Stimulated activated CD4-positive, alpha-beta T cell treated with anti-CD3 and anti-CD28 coated beads, Interleukin-15, amount 100 ng/mL, for 48 hours (primary cell): Measurements from ENCODE around the gene TPMT.
"Not testable (repeated sequence)": the region's sequence is repeated elsewhere in the genome, so short reads cannot be mapped to it uniquely, and the experiment has no call there.

Source experiments
- DNase-seq, 2 donors: peaks; one replicate each; pipeline ENCODE4 v3.0.0-alpha.2; 2020; ENCODE audit warnings: low read depth in 2 of 2

The TPMT gene

GRCh38 chr6:18155864-18156421 is 1.1 kb upstream of the TPMT start:
- DNase-seq, result peak; percentile 11 to 17

DNA sequence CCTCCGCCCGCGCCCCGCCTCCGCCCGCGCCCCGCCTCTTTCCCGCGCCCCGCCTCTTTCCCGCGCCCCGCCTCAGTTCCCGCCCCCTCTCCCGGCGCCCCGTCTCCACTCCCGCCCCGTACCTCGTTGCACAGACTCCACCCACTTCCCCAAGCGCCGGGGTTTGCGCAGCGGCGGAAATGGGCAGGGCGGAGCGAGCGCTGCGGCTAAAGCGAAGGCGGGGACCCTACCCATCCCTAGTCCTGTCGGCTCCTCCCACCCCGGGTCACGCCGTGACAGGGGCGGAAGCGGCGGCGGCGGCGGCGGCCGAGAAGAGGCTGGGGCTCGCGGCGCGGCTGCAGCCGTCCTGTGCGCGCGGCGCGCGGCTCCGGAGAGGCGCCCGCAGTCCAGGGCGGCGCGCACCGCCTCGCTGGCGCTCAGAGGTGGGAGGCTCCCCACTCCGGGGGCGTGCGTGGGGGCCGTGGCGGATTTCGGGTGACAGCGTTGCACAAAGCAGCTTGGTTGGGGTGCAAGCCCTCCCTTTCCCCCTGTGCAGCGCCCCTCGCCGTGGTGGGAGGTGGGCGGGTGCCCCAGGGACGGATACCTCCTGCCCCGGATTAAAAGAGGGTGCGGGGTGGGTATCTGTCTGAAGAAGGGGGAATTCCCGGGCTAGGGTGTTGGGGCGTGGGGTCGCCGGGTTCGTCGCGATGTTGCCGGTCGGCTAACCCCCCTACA is 430 bp upstream of the TPMT start, which contains the start of gene KDM1B:
TSS of gene KDM1B (plus strand) at position 273 of the 714 bp plus-strand sequence. CDS start 4,474 bp downstream, outside the sequence.
- DNase-seq, result peak; percentile 97 to 98

DNA sequence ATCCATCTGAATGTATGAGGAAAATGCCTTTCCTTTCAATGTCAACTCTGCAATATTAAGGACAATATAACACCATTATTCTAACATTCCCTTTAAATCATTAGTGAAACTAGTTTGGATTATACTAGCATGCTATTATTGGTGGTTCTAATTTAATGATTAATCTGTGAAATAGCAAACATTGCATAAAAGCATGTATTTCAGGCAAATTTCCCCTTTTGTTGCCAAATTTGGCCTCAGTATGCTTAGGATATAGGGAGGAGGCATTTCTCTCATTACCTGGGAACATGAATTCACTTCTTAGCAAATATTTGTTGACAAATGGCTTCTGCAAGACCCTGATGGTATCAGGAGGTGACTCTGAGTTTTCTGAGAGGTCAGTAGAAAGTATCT is 1.6 kb downstream of the TPMT start:
- no peak for DNase-seq

DNA sequence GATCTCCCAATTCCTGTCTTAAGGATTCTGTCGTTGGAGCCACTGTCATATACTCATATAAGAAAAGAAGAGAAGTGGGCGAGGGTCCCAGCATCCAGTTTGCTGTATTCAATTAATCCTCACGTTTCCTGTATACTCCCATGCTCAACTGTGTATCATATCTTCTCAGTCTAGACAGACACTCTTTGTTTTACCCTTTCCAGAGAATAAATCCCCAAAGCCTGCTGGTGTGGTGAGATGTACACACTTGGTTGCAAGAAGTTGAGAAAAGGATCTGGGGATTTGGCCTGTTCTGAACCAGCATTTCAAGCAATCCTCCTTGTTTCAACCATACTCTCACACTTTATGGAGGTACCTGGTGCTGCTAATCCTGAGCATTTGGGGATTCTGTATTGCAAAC is 3.1 kb downstream of the TPMT start:
- DNase-seq, result no peak

- DNase-seq, result not testable (repeated sequence)
Observed at GRCh38 chr6:18151391-18151790, 3.5 kb downstream of the TPMT start.

DNA sequence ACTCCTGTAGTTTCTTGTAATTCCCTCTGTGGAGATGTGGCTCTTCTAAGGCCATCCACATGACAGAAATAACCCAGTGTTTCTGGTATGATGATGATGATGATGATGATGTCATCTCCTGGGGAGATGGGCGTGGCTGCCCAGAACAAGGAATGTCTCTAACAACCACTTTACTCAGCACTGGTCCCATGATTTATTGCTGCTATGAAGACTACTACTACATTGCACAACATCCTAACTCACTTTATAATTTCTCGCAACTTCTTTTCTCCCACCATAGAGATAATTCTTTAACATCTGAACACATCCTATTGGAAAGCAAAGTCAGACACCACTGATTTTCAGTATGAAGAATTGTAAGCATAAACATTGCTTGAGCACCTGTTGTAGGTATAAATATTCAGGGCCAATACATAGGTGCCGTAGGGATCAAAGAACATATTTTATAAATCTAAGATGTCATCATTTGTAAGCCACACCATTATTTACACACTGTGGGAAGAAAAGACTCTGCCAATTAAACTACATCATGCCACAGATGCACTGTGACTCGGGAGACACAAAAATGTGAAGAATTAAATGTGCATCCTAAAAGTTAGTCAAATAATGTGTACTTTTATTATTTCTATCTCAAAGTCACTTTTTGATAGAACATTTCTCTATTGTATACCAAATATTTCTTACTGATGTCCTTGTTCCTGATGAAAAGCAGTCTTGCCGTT is 6.4 kb downstream of the TPMT start:
- no peak for DNase-seq

- DNase-seq, result no peak
Observed at GRCh38 chr6:18147616-18148015, 7.3 kb downstream of the TPMT start.

DNA sequence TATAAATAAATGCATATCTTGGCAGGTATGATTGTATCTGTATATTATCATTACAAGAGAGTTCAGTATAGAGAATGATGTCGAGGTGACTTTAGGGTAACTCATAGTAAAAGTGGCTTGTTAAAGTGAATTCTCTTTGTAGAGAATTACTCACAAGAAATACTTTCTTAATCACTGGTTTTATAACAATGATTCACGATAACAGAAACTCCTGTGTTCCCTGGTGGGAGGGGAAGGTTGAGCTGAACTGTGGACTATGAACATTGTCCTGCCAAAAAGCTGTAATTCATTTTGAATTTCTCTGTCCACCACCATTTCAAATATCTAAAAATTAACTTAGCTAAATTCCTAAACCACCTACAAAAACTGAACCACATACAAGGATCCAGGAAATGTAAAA is 7.7 kb downstream of the TPMT start:
- DNase-seq, result no peak

- DNase-seq, result no peak
Observed at GRCh38 chr6:18142591-18142861, 12.4 kb downstream of the TPMT start.

GRCh38 chr6:18141805-18142590 is 12.9 kb downstream of the TPMT start:
- DNase-seq, result no peak

GRCh38 chr6:18139935-18140621 is 14.8 kb downstream of the TPMT start:
- no peak for DNase-seq

DNA sequence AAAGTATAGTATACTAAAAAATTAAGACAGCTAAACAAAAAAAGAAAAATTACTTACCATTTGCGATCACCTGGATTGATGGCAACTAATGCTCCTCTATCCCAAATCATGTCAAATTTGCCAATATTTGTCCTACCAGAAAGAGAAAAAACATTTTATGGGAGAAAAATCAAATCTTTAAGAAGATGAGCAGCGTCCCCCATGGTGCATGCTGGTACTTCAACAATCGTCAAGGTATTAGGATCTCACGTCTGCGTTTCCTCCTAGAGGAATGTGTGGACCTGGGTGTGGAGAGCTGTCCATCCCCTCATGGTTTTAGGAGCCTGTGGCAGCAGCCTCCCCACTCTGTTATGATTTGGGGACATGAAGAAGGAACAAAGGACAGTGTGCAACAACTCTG is 16.0 kb downstream of the TPMT start:
- DNase-seq, result no peak

- DNase-seq, result no peak
Observed at GRCh38 chr6:18136260-18136659, 18.6 kb downstream of the TPMT start.

DNA sequence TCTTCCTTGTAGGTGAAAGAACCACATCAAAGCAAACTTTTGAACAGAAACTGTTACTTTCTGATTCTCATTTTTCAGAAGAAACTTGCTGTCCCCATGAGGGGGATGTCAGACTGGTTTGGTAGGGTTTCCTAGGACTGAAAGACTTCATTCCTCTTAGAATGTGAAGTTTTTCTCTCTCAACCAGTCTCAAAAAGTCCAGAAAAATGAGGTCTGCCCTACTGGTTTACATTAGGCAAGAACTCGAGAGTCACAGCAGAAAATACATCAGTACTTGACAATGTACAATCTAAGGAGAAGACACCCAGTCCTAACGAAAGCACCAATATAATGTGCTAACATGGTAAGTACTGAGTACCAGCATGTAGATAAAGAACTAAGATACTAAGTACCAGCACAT is 19.7 kb downstream of the TPMT start:
- DNase-seq, result no peak

DNA sequence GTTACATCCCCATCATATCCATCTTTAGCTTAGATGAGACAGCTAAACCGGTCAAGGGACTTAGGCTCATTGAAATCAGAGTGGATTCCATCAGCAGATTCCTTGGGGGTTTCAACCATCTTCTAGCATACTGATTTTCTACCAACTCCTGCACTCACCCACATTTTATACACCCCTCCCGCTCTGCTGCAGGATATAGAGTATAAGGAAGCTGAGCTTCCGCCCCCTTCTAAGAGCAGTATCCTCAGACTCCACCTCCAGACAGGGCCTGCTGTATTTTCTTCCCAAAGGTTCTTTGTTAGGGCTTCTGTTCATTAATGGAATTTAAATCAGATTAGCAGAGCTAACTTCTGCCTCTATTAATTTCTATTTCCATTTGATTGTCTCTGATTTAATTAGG is 22.5 kb downstream of the TPMT start:
- no peak for DNase-seq

DNA sequence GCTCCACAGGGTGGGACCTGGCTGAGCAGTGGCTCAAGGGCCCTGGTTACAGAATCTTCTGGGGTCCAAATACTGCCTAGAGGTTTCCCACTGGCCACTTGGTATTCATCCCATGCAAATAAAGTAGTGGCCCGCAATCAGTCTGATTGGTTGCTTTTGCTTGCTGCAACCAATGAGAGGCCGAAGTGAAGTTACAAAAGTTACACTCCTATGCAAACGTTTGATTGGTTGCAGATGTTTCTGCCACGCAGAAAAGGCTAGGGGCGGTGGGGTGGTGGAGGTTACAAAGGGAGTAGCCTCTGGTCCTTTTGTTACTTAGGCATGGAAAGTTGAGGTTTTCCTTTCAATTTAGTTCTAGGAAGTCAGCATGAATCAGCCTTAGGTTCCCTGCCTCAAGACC is 28.8 kb downstream of the TPMT start:
- no peak for DNase-seq

DNA sequence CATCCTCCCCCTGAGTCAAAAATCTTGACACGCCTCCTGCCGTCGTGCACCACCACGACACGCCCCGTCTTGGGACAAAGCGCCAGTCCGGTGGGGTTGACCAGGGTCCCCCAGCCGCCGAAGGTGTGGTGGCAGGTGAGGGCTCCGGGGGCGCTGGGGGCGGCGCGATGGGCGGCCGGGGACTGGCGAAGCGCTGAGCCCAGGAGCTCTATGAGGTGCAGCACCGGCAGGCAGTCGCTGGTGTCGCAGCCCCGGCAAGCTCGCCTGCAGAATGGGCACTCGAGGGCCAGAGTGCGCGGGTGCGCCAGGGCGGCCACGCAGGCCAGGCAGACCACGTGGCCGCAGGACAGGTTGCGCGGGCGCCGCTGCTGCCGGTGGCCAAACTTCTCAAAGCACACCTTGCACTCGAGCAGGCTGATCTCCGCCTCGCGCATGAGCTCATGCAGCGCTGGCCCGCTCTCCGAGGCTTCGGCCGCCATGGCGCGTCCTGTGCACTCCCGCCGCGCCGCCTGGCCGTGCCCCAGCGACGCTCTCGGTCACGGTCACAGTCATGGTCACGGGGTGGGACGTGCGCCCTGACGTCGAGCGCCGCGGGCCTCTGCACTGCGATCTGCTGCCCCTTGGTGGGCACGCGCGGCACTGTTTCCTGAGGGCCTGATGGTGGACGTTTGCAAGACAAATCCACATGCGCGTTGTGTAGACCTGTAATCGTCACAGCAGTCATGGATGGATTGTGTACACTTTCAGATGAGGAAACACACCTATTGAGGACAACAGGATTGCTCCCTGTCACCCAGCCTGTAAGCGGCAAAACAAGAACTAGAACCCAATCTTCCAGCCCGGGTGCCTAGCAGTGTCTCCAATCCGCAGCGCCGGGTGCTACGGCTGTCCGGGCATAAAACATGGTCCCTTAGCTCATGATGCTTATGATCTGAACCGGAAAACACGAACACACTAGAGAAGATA is 32.5 kb downstream of the TPMT start, which contains the start of gene NHLRC1:
TSS of gene NHLRC1 (minus strand) at position 550 of the 966 bp plus-strand sequence. CDS start at position 479, 71 bp downstream.
- DNase-seq, result peak; percentile 72 to 73

- no peak for DNase-seq
Observed at GRCh38 chr6:18121580-18122127, 33.2 kb downstream of the TPMT start.

DNA sequence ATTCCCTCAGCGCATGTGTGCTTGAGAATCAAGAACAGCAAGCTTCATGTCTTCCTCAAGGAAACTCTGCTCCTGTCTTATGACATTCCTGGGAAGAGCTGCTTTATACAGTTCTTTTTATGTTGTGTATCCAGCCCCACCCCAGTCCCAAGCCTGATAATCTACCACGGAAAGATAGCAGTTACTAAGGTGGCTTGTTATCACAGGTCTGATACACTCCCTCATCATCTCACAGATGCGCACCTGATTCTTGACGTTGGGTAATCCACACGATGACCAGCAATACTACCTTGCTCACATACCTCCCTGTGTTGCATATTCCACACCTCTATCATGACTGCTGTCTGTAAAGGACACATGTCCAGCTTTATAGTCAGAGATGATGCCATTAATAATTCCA is 35.6 kb downstream of the TPMT start:
- no peak for DNase-seq

DNA sequence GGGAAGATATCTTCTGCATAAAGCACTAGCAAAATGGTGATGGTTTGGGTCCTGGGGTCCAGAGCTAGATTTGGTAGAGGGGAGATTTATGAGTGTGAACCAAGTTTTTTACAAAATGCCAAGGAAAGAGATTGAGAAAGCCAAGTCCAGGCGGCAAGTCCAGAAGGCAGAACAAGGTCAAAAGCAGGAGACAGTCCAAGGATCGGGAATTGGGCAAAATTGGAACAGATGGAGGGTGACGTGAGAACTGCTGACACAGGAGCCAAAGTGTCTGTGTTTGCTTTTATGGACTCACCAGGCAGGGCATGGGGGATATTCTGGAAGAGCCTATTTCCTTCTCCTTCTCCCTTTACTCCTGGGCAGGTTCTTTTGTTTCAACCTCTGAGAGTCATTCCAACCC is 36.5 kb downstream of the TPMT start:
- DNase-seq, result no peak
